Measurements from ENCODE around the gene NRP2.

NRP2 gene

DNA sequence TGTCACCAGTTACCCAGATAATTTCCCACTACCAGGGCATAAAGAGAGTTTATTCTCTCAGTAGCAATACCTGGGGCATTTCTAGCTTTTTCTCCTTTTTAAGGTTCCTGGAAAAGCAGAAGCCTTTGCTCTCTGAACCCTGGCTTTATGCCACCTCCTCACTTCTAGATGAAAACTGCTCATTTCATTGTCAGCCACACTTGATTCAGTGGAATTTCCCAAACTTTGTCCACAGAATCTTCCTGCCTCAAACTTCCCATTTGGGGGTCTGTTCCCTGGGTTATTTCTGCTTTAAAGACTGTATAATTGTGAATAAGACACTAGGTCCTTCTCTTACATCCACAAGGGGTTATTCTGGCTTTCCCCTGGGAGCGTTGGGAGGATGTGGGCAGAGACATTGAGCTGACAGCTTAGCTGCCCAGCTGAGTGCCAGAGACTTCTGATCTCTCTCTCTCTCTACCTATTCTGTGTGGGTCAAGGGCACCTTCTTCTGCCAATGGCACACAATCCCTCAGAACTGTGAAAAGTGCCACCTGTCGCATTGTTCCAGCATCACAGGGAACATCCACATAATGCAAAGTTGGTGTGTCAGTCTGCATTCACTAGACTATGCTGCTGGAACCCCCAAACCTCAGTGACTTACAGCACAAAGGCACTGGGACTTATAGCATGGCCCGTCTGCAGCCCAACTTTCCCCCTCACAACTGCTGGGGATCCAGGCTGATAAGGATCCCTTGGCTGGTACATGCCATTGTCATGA is 19.9 kb upstream of the NRP2 start:
- in situ Hi-C loops (cut with HindIII; ENCODE audit: low sequenced_read_pairs) = no loop called here
- DNase-seq (ENCODE audit: low read depth) = no peak
- TF ChIP-seq CTCF (IDR thresholded peaks at IDR 0.05; ENCODE audit: low read depth, low read length, missing control alignments) = no peak
- H3K4me3 ChIP-seq (ENCODE audit: low read depth, low read length) = no peak overlapping the region

- TF ChIP-seq CTCF (IDR thresholded peaks at IDR 0.05; ENCODE audit: low read depth, low read length, missing control alignments) = no peak
- H3K4me3 ChIP-seq (ENCODE audit: low read depth, low read length) = no peak overlapping the region
- in situ Hi-C loops (cut with HindIII; ENCODE audit: low sequenced_read_pairs) = no loop called here
- DNase-seq (ENCODE audit: low read depth) = no peak
Observed at GRCh38 chr2:205665791-205666190, 16.5 kb upstream of the NRP2 start.

DNA sequence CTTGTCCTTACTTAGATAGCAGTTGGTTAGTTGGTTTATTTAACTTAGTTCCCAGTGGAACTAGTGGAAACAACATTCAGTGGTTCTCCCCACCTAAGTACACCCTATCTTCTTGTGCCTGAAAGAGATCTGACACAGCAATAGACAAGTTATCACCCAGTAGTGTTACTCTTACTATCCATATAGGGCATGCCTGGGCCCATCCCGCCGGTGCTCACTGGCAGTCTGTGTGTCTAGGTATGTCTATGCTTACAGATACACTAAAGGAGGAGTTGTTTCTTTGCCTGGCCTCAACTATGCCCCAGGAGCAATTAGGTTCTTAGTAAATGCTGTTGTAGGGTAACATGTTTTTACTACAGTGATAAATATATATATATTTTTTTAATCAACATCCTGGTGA is 12.0 kb upstream of the NRP2 start:
- H3K4me3 ChIP-seq (ENCODE audit: low read depth, low read length) = no peak overlapping the region
- no peak for DNase-seq (ENCODE audit: low read depth)
- in situ Hi-C loops (cut with HindIII; ENCODE audit: low sequenced_read_pairs) = no loop called here
- no peak for TF ChIP-seq CTCF (IDR thresholded peaks at IDR 0.05; ENCODE audit: low read depth, low read length, missing control alignments)

- TF ChIP-seq CTCF (IDR thresholded peaks at IDR 0.05; ENCODE audit: low read depth, low read length, missing control alignments) = no peak
- no peak for DNase-seq (ENCODE audit: low read depth)
- in situ Hi-C loops (cut with HindIII; ENCODE audit: low sequenced_read_pairs) = no loop called here
- H3K4me3 ChIP-seq (ENCODE audit: low read depth, low read length) = no peak overlapping the region
Observed at GRCh38 chr2:205673312-205673711, 9.0 kb upstream of the NRP2 start.

DNA sequence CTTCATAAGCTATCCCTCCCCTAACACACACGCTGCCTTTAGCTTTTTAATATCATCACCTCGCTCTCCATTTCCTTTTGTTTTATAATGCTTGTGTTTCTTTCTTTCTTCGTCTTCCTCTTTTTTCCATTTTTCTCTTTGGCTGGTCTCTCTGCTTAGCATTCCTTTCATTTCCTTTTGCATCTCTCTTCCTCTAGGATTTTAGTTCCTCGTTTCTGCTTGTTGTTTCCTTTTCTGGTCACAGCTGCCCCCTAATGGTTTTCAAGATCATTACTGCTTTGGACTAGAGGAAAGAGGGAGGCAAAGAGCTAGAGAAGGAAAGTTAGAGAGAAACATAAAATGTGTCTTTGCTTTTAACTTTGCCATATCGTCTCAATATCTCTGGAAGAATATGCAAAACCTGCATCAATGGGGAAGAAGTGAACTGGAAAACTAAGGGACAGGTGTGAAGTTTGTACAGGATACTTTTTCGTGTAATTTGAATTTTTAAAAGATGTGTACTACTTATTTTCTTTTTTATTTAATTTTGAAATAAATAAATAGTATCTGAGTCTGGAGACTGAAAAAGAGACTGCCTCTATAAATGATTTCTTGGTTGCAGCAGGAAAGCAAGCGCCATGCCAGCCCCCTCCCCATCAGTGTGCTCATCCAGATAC is 6.3 kb upstream of the NRP2 start:
- peak; percentile 65 for DNase-seq (ENCODE audit: low read depth)
- TF ChIP-seq CTCF (IDR thresholded peaks at IDR 0.05; ENCODE audit: low read depth, low read length, missing control alignments) = peak; percentile 82
- in situ Hi-C loops (cut with HindIII; ENCODE audit: low sequenced_read_pairs) = no loop called here
- H3K4me3 ChIP-seq (ENCODE audit: low read depth, low read length) = no peak overlapping the region

GRCh38 chr2:205678541-205679142 is 3.7 kb upstream of the NRP2 start:
- in situ Hi-C loops (cut with HindIII; ENCODE audit: low sequenced_read_pairs) = no loop called here
- TF ChIP-seq CTCF (IDR thresholded peaks at IDR 0.05; ENCODE audit: low read depth, low read length, missing control alignments) = no peak
- DNase-seq (ENCODE audit: low read depth) = no peak

More at GRCh38 chr2:205678541-205679142, 3.7 kb upstream of the NRP2 start:
- H3K4me3 ChIP-seq (ENCODE audit: low read depth, low read length) = no peak overlapping the region
